HL-60 (cell line): ENCODE results near the gene SPATS2.

Source experiments
- GABPA ChIP-seq: IDR thresholded peaks from 2 replicates; pipeline ENCODE4 v1.6.1; 2012; ENCODE audit warnings: low read depth
- POLR2AphosphoS5 ChIP-seq: IDR thresholded peaks from 2 replicates; pipeline ENCODE4 v1.6.1; 2012; ENCODE audit warnings: low read depth
- SPI1 ChIP-seq: IDR thresholded peaks from 2 replicates; pipeline ENCODE4 v1.6.1; 2012; ENCODE audit warnings: low read depth, mild to moderate bottlenecking, borderline replicate concordance
- TF ChIP-seq, protein P1 (sequence below): IDR thresholded peaks from one replicate; pipeline ENCODE4 v1.5.1; 2011; ENCODE audit warnings: low read length, control low read depth, inconsistent platforms; ENCODE audit not compliant: insufficient read depth

DNA sequence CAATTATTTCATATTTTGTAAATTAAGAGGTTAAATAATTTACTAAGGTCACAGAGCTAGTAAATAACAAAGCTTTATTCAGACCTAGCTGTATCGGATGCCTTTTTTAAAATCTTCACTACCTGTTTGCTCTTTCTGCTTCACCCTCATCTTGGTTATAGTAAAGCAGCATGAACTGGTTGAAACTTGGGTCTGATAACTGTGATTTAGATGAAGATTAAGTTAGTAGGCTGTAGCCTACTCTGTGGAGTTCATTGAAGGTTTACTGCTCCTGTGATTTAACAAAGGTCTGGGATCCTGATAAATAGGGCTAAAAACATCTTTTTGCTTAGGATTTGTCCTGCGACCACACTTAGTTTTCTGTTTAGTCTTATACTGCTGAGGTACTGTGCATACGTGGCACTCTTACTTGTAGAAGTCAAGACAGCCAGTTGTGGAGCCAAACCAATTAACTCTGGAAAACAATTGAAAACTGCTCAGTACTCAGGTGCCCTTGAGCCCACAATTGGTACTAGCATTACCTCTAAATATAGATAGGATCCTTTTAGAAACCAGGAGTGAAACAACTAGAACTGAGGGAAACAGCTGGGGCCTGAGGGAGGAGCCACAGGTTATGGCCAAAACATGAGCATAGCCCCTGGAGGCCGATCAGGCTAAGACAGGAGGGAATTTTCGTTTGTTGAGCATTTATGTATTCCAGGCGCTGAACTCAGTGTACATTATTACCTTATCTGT, 2.3 kb downstream of the SPATS2 start:
- TF ChIP-seq, protein P1, sequence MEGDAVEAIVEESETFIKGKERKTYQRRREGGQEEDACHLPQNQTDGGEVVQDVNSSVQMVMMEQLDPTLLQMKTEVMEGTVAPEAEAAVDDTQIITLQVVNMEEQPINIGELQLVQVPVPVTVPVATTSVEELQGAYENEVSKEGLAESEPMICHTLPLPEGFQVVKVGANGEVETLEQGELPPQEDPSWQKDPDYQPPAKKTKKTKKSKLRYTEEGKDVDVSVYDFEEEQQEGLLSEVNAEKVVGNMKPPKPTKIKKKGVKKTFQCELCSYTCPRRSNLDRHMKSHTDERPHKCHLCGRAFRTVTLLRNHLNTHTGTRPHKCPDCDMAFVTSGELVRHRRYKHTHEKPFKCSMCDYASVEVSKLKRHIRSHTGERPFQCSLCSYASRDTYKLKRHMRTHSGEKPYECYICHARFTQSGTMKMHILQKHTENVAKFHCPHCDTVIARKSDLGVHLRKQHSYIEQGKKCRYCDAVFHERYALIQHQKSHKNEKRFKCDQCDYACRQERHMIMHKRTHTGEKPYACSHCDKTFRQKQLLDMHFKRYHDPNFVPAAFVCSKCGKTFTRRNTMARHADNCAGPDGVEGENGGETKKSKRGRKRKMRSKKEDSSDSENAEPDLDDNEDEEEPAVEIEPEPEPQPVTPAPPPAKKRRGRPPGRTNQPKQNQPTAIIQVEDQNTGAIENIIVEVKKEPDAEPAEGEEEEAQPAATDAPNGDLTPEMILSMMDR, result no peak
- TF ChIP-seq POLR2AphosphoS5, result no peak
- no peak for TF ChIP-seq GABPA
- no peak for TF ChIP-seq SPI1
